A549 (cell line): ENCODE data around the gene BTBD3. TPM values are rescaled to one million over a fixed set of nuclear protein-coding genes. Genes with fewer than 3 reads are reported as not detected.

ENCODE experiments used
- ATAC-seq, 2 experiments: fragments of 200-7000 bp in 1 of 2; fragments of >200 bp in 1 of 2; cut with Nextera tagmentation in 1 of 2; cut with Tn5 transposase in 1 of 2; 3 replicates each; pipeline versions ENCODE4 v1.8.0 to v1.9.1; 2018 to 2020; ENCODE audit warnings: mild to moderate bottlenecking in 1 of 2, moderate library complexity in 1 of 2
- CTCF ChIA-PET: fragments of 300-600 bp; sonication (Branson Sonifier 250); formaldehyde crosslinking; extraction: SDS; loops from one replicate; lab custom pipeline; 2021; ENCODE audit warnings: antibody characterized with exemption, inconsistent platforms; lab: Yijun Ruan, JAX
- POLR2A ChIA-PET: fragments of 350-600 bp; formaldehyde crosslinking; extraction: SDS; loops from one replicate; lab custom pipeline; 2021; ENCODE audit warnings: antibody characterized with exemption, inconsistent platforms; lab: Yijun Ruan, JAX
- DNase-seq, 2 experiments: peaks; one replicate each; pipeline versions ENCODE4 v3.0.0 to v3.0.0-alpha.2; 2011 to 2016; ENCODE audit warnings: low read depth in 1 of 2, low spot score in 1 of 2
- FAIRE-seq: peaks from 2 replicates; lab custom pipeline; 2011; peaks lifted over from hg19 to GRCh38; lab: Jason Lieb, UNC
- H3K27ac ChIP-seq, 2 experiments: fragments of >200 bp; sonication (Bioruptor Twin); formaldehyde crosslinking; 3 replicates each; pipeline ENCODE4 v1.5.1; 2016 to 2017
- H3K4me1 ChIP-seq: fragments of >200 bp; sonication (Bioruptor Twin); formaldehyde crosslinking; 3 replicates; pipeline ENCODE4 v1.6.1; 2016
- H3K4me2 ChIP-seq: fragments of >200 bp; sonication (Bioruptor Twin); formaldehyde crosslinking; 3 replicates; pipeline ENCODE4 v1.6.1; 2016
- H3K4me3 ChIP-seq: fragments of >200 bp; sonication (Bioruptor Twin); formaldehyde crosslinking; 3 replicates; pipeline ENCODE4 v1.5.1; 2016
- H3K9me3 ChIP-seq: fragments of >200 bp; sonication (Bioruptor Twin); formaldehyde crosslinking; 3 replicates; pipeline ENCODE4 v1.6.1; 2016
- CEBPB ChIP-seq, 2 experiments: fragments of >200 bp in 1 of 2; sonication (Bioruptor Twin) in 1 of 2; formaldehyde crosslinking in 1 of 2; IDR thresholded peaks; 2 replicates each; pipeline ENCODE4 v1.6.1; 2012 to 2016
- CHD4 ChIP-seq: fragments of 200-600 bp; sonication (generic); IDR thresholded peaks from 2 replicates; pipeline ENCODE4 v1.6.1; 2016; ENCODE audit warnings: antibody characterized with exemption, mild to moderate bottlenecking, borderline replicate concordance
- E2F6 ChIP-seq: IDR thresholded peaks from 2 replicates; pipeline ENCODE4 v1.6.1; 2012; ENCODE audit warnings: low read depth, borderline replicate concordance
- EHMT2 ChIP-seq: fragments of 200-600 bp; sonication (generic); IDR thresholded peaks from 2 replicates; pipeline ENCODE4 v1.6.1; 2016; ENCODE audit warnings: antibody characterized with exemption, low read depth, mild to moderate bottlenecking, moderate library complexity
- FOSL2 ChIP-seq, 2 experiments: fragments of 450-650 bp in 1 of 2; fragments of >200 bp in 1 of 2; sonication (Bioruptor Twin) in 1 of 2; formaldehyde crosslinking; IDR thresholded peaks; 2 replicates each; pipeline versions ENCODE4 v1.5.0 to v1.6.1; 2016 to 2020; ENCODE audit warnings: mild to moderate bottlenecking in 1 of 2, moderate library complexity in 1 of 2
- HOXB5 ChIP-seq: fragments of 250-450 bp; sonication (Bioruptor Pico); IDR thresholded peaks from 2 replicates; pipeline ENCODE4 v1.5.0; 2020; ENCODE audit warnings: mild to moderate bottlenecking, moderate library complexity
- JUN ChIP-seq, 2 experiments: fragments of >200 bp; sonication (Bioruptor Twin); formaldehyde crosslinking; IDR thresholded peaks; 2 replicates in 1 of 2; 3 replicates in 1 of 2; pipeline ENCODE4 v1.6.1; 2016 to 2017
- JUNB ChIP-seq: fragments of >200 bp; sonication (Bioruptor Twin); formaldehyde crosslinking; IDR thresholded peaks from 2 replicates; pipeline ENCODE4 v1.6.1; 2016
- MYC ChIP-seq: IDR thresholded peaks from 2 replicates; pipeline ENCODE4 v1.6.1; 2012; ENCODE audit warnings: mild to moderate bottlenecking, inconsistent platforms, low read length, improper control_type of control experiment, borderline replicate concordance
- NFE2L2 ChIP-seq: fragments of 150-350 bp; conservative IDR thresholded peaks from 2 replicates; pipeline ENCODE4 v1.6.1; 2014; ENCODE audit warnings: low read length
- SREBF2 ChIP-seq: fragments of 450-650 bp; IDR thresholded peaks from 2 replicates; pipeline ENCODE4 v1.6.1; 2014; ENCODE audit warnings: mild to moderate bottlenecking, moderate library complexity
- TP53 ChIP-seq: fragments of 250-450 bp; sonication (Bioruptor Pico); IDR thresholded peaks from 2 replicates; pipeline ENCODE4 v1.5.0; 2021; ENCODE audit warnings: mild to moderate bottlenecking, moderate library complexity
- ZNF302 ChIP-seq: fragments of 250-450 bp; sonication (Bioruptor Pico); IDR thresholded peaks from 2 replicates; pipeline ENCODE4 v1.9.0; 2021; ENCODE audit warnings: inconsistent platforms, mild to moderate bottlenecking, moderate library complexity
- WGBS: methylation state at CpG from one replicate; pipeline ENCODE4 v1.1.6; 2017; ENCODE audit errors: missing lambda C conversion rate; 5-methylcytosine and 5-hydroxymethylcytosine counted together
- polyA plus RNA-seq, 4 experiments: library from polyadenylated mRNA; depleted of rRNA in 3 of 4; stranded (reverse); fragments of >200 nt; fragmentation: RNase III in 1 of 4; extraction: RNeasy Plus Mini Kit Qiagen cat#74134 plus additional on column Dnase treatment in 1 of 4; gene quantifications; 2 replicates in 3 of 4; 3 replicates in 1 of 4; pipeline ENCODE4 v1.2.3, GENCODE V29; 2011 to 2017
- TF ChIP-seq, protein P1 (sequence below): fragments of 200-600 bp; sonication (generic); IDR thresholded peaks from 2 replicates; pipeline ENCODE4 v1.6.1; 2016; ENCODE audit warnings: antibody characterized with exemption, mild to moderate bottlenecking, moderate library complexity

BTBD3 gene
- polyA plus RNA-seq, 2 of the 4 experiments (the other 2 are of a cell fraction) = 16.3 to 47.1 TPM

DNA sequence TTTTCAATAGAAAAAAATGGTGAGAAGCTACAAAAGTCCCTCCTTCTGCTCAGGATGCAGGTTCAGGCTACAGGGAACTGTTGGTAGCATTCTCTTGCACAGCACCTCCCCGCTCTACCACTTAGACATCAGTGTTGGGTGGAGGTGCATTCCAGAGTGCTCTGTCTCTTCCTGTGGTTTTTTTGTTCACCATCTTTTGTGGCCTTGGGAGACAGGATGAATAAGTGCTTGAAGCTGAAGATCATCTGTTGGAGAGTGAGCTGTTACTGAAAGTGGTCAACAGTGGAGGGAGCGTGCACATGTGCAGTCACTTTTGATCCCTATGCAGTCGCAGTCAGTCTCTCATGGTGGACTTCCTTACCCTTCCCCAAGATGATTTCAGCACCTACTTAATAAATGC lies 16.6 kb upstream of the BTBD3 start:
- ATAC-seq (no peak), FAIRE-seq (peak; percentile 51), DNase-seq (no peak)
- Histone ChIP-seq H3K4me1 (peaks cover 19% of the 10 kb centered on the region), H3K4me3 (no peak overlapping the region), H3K4me2 (no peak overlapping the region), H3K27ac (no peak overlapping the region), H3K9me3 (no peaks in the 10 kb centered on the region)
- CTCF ChIA-PET = interaction anchor here (0.6 to 1.3 kb wide), 2 partner anchors 12 to 18 kb away, joined by 3 read pairs; no protein-coding TSS in a partner anchor
- POLR2A ChIA-PET = no interaction called here
- WGBS = 92% methylated on average over 3 of the region's 3 CpGs
- TF ChIP-seq CEBPB (IDR thresholded peaks at IDR 0.05) (no peak), ZNF302 (CRISPR knock-in tag) (no peak), SREBF2 (no peak), MYC (no peak), TP53 (CRISPR knock-in tag) (no peak), NFE2L2 (no peak)

DNA sequence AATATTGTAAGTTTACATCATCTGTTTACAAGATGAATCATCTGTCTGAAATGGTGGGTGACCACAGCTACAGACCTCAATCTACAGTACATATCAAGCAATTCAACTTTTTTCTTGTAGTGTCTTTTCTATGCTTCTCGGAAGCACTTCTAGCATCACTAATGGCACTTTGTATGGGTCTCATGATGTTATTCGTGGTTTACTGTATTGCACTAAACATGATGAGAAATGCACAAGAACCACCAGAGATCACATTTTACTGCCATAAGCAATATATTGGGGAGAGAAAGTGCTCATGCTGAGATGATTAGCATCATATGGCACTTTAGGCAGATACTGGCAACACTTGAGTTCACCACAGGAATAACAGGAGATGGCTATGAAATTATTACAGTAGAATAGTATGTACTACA lies 15.4 kb upstream of the BTBD3 start:
- POLR2A ChIA-PET = no interaction called here
- Histone ChIP-seq H3K4me2 (peak overlapping the region; percentile 8; the same call in 2 of the 3 replicates), H3K9me3 (no peaks in the 10 kb centered on the region), H3K4me1 (peaks cover 23% of the 10 kb centered on the region), H3K4me3 (no peak overlapping the region), H3K27ac (no peak overlapping the region)
- peak; percentile 84 for FAIRE-seq
- ATAC-seq = no peak
- TF ChIP-seq, protein P1, sequence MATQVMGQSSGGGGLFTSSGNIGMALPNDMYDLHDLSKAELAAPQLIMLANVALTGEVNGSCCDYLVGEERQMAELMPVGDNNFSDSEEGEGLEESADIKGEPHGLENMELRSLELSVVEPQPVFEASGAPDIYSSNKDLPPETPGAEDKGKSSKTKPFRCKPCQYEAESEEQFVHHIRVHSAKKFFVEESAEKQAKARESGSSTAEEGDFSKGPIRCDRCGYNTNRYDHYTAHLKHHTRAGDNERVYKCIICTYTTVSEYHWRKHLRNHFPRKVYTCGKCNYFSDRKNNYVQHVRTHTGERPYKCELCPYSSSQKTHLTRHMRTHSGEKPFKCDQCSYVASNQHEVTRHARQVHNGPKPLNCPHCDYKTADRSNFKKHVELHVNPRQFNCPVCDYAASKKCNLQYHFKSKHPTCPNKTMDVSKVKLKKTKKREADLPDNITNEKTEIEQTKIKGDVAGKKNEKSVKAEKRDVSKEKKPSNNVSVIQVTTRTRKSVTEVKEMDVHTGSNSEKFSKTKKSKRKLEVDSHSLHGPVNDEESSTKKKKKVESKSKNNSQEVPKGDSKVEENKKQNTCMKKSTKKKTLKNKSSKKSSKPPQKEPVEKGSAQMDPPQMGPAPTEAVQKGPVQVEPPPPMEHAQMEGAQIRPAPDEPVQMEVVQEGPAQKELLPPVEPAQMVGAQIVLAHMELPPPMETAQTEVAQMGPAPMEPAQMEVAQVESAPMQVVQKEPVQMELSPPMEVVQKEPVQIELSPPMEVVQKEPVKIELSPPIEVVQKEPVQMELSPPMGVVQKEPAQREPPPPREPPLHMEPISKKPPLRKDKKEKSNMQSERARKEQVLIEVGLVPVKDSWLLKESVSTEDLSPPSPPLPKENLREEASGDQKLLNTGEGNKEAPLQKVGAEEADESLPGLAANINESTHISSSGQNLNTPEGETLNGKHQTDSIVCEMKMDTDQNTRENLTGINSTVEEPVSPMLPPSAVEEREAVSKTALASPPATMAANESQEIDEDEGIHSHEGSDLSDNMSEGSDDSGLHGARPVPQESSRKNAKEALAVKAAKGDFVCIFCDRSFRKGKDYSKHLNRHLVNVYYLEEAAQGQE = no peak
- TF ChIP-seq HOXB5 (CRISPR knock-in tag) = no peak
- no peak for TF ChIP-seq FOSL2 (IDR thresholded peaks at IDR 0.05)
- no peak for TF ChIP-seq FOSL2 (CRISPR knock-in tag; IDR thresholded peaks at IDR 0.05)
- TF ChIP-seq JUNB = no peak
- TF ChIP-seq EHMT2 = no peak
- TF ChIP-seq JUN (IDR thresholded peaks at IDR 0.05) = no peak
- TF ChIP-seq NFE2L2 = no peak
- TF ChIP-seq CHD4 = no peak
- peak in 1 of 2 experiments; percentile 14 for DNase-seq
- WGBS = 92% methylated on average over 2 of the region's 2 CpGs
- CTCF ChIA-PET = interaction anchor here (1.3 to 1.4 kb wide), 2 partner anchors 10 to 17 kb away, joined by 3 to 4 read pairs; no protein-coding TSS in a partner anchor

GRCh38 chr20:11905460-11906179 lies 12.1 kb upstream of the BTBD3 start:
- no peak for ATAC-seq
- ChIA-PET POLR2A (no interaction called here), CTCF (no interaction called here)
- no peaks in the 10 kb centered on the region for H3K9me3 ChIP-seq
- 88% methylated on average over 6 of the region's 6 CpGs for WGBS
- FAIRE-seq = peak; percentile 32
- peaks cover 23% of the 10 kb centered on the region for H3K4me1 ChIP-seq
- DNase-seq = peak in 1 of 2 experiments; percentile 3
- no peak for TF ChIP-seq E2F6
- H3K4me2 ChIP-seq = no peak overlapping the region; the same call in 2 of the 3 replicates
- H3K4me3 ChIP-seq = no peak overlapping the region
- no peak overlapping the region for H3K27ac ChIP-seq
